ENCODE data around the gene GOLGB1.

Gene GOLGB1

DNA sequence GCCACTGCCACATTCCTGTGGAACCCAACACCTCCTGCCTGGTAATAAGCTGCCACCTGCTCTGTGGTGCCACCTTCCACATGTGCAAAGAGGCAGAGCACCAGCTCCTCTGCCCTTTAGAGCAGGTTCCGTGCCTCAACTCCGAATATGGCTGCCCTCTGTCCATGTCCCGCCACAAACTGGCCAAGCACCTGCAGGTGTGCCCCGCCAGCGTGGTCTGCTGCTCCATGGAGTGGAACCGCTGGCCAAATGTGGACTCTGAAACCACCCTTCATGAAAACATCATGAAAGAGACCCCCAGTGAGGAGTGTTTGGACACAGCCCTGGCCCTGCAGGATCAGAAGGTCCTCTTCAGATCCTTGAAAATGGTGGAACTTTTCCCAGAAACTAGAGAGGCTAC lies 128.1 kb downstream of the GOLGB1 start:
- H3K4me3 ChIP-seq (ENCODE audit: low read length) = no peak overlapping the region
- no peak for DNase-seq
- no peak overlapping the region for H3K9ac ChIP-seq (ENCODE audit: low read length)
- H4K20me1 ChIP-seq (ENCODE audit: insufficient read depth, low read length) = no peaks in the 10 kb centered on the region
- no peaks in the 10 kb centered on the region for H3F3A ChIP-seq (ENCODE audit: insufficient read depth, low read length)
- no peaks in the 10 kb centered on the region for H3K9me2 ChIP-seq (replicated peaks; ENCODE audit: insufficient read depth, low read length)
- no peaks in the 10 kb centered on the region for H3K79me2 ChIP-seq (ENCODE audit: low read length)
- TF ChIP-seq, protein P1, sequence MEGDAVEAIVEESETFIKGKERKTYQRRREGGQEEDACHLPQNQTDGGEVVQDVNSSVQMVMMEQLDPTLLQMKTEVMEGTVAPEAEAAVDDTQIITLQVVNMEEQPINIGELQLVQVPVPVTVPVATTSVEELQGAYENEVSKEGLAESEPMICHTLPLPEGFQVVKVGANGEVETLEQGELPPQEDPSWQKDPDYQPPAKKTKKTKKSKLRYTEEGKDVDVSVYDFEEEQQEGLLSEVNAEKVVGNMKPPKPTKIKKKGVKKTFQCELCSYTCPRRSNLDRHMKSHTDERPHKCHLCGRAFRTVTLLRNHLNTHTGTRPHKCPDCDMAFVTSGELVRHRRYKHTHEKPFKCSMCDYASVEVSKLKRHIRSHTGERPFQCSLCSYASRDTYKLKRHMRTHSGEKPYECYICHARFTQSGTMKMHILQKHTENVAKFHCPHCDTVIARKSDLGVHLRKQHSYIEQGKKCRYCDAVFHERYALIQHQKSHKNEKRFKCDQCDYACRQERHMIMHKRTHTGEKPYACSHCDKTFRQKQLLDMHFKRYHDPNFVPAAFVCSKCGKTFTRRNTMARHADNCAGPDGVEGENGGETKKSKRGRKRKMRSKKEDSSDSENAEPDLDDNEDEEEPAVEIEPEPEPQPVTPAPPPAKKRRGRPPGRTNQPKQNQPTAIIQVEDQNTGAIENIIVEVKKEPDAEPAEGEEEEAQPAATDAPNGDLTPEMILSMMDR (IDR thresholded peaks at IDR 0.05; ENCODE audit: low read length) = no peak
- TF ChIP-seq EZH2phosphoT487 (IDR thresholded peaks at IDR 0.05; ENCODE audit: low read length) (no peak), EZH2 (optimal IDR thresholded peaks at IDR 0.05; ENCODE audit: low read depth, low read length) (no peak)
- H3K9me3 ChIP-seq (replicated peaks; ENCODE audit: insufficient read depth, low read length) = no peaks in the 10 kb centered on the region
- no peak overlapping the region for H2AFZ ChIP-seq (ENCODE audit: low read length)
- H3K4me1 ChIP-seq (ENCODE audit: low read length) = no peaks in the 10 kb centered on the region
- H3K27ac ChIP-seq (ENCODE audit: low read length) = no peak overlapping the region
- H3K4me2 ChIP-seq (ENCODE audit: low read depth, low read length) = no peak overlapping the region
- H3K27me3 ChIP-seq (replicated peaks; ENCODE audit: insufficient read depth, low read length) = no peaks in the 10 kb centered on the region
- no peaks in the 10 kb centered on the region for H3K36me3 ChIP-seq (replicated peaks; ENCODE audit: insufficient read depth, low read length)

DNA sequence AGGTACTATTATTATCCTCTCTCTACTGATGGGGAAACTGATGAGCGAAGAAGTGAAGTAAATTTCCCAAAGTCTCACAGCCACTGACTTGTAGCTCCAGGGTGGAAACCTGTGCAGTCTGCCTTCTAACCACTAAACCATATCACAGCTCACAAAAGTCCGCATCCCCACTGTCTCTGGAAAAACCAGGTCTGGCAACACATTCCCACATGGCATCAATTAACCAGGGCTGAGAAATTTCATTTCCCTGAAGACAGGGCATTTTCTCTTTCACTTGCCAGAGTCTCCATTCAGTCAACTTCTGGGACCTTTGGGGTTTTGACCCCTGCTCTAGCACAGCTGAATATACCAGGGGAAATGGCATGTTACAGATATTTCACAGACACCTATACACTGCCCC lies 129.8 kb downstream of the GOLGB1 start:
- TF ChIP-seq, protein P1 (IDR thresholded peaks at IDR 0.05; ENCODE audit: low read length) = no peak
- TF ChIP-seq EZH2 (optimal IDR thresholded peaks at IDR 0.05; ENCODE audit: low read depth, low read length) (no peak), EZH2phosphoT487 (IDR thresholded peaks at IDR 0.05; ENCODE audit: low read length) (no peak)
- H3K9me3 ChIP-seq (replicated peaks; ENCODE audit: insufficient read depth, low read length) = no peaks in the 10 kb centered on the region
- H3K27me3 ChIP-seq (replicated peaks; ENCODE audit: insufficient read depth, low read length) = no peaks in the 10 kb centered on the region
- H3F3A ChIP-seq (ENCODE audit: insufficient read depth, low read length) = no peaks in the 10 kb centered on the region
- no peaks in the 10 kb centered on the region for H3K79me2 ChIP-seq (ENCODE audit: low read length)
- H3K4me2 ChIP-seq (ENCODE audit: low read depth, low read length) = no peak overlapping the region
- no peaks in the 10 kb centered on the region for H3K4me1 ChIP-seq (ENCODE audit: low read length)
- no peak for DNase-seq
- no peaks in the 10 kb centered on the region for H3K9me2 ChIP-seq (replicated peaks; ENCODE audit: insufficient read depth, low read length)
- no peak overlapping the region for H3K4me3 ChIP-seq (ENCODE audit: low read length)
- H3K36me3 ChIP-seq (replicated peaks; ENCODE audit: insufficient read depth, low read length) = no peaks in the 10 kb centered on the region
- H3K27ac ChIP-seq (ENCODE audit: low read length) = no peak overlapping the region
- no peaks in the 10 kb centered on the region for H4K20me1 ChIP-seq (ENCODE audit: insufficient read depth, low read length)
- H3K9ac ChIP-seq (ENCODE audit: low read length) = no peak overlapping the region
- H2AFZ ChIP-seq (ENCODE audit: low read length) = no peak overlapping the region

Measured in MM.1S (cell line).